ENCODE measurements around the gene CEACAM5. TPM values are rescaled to one million over a fixed set of nuclear protein-coding genes. Genes with fewer than 3 reads are reported as not detected.

CEACAM5 gene
- polyA plus RNA-seq, 3 donors = not detected

- no peaks in the 10 kb centered on the region for H3K79me2 ChIP-seq (ENCODE audit: insufficient read depth, low read length)
- no peak overlapping the region for H3K4me3 ChIP-seq (replicated peaks in 1 of 3; ENCODE audit: low read depth in 2 of 3, low read length in 3 of 3)
- H3K36me3 ChIP-seq (replicated peaks in 1 of 2; ENCODE audit: control insufficient read depth in 1 of 2, insufficient read depth in 2 of 2, low read length in 2 of 2) = no peaks in the 10 kb centered on the region
- Mint-ChIP-seq H3K9me3 (peaks cover 0 to 16% (median 12%) of the 10 kb centered on the region in 7 donors), H3K4me3 (no peak overlapping the region), H3K27me3 (ENCODE audit: low read depth in 3 of 3) (peaks cover 11 to 53% (median 17%) of the 10 kb centered on the region in 3 donors), H3K4me1 (peaks cover 3% of the 10 kb centered on the region), H3K27ac (no peak overlapping the region), H3K36me3 (no peaks in the 10 kb centered on the region)
- intact Hi-C loops (cut with micrococcal nuclease) = no loop called here
- no peaks in the 10 kb centered on the region for H3K4me1 ChIP-seq (ENCODE audit: control insufficient read depth in 1 of 2, insufficient read depth in 2 of 2, low read length in 2 of 2)
- no peak for TF ChIP-seq CTCF (IDR thresholded peaks at IDR 0.05)
- peaks cover 0 to 19% of the 10 kb centered on the region in 2 donors for H3K27me3 ChIP-seq (ENCODE audit: control insufficient read depth in 2 of 2, insufficient read depth in 2 of 2, low read length in 2 of 2)
- H4K20me1 ChIP-seq (ENCODE audit: insufficient read depth, low read length) = no peaks in the 10 kb centered on the region
- no peak overlapping the region for H3K4me2 ChIP-seq (replicated peaks; ENCODE audit: extremely low read depth, low read length, poor library complexity, severe bottlenecking)
- no peak overlapping the region for H3K27ac ChIP-seq (ENCODE audit: low read depth in 1 of 2, low read length in 2 of 2)
- DNase-seq = no peak
- WGBS (ENCODE audit: insufficient coverage) = 100% methylated on average over 1 of the region's 4 CpGs
- H2AFZ ChIP-seq (ENCODE audit: insufficient read depth, low read depth, low read length, poor library complexity, severe bottlenecking) = no peak overlapping the region
- H3K9ac ChIP-seq (ENCODE audit: insufficient read depth, low read length, poor library complexity, severe bottlenecking) = no peak overlapping the region
- peaks cover 0 to 7% of the 10 kb centered on the region in 2 donors for H3K9me3 ChIP-seq (replicated peaks in 1 of 2; ENCODE audit: control insufficient read depth in 1 of 2, insufficient read depth in 1 of 2, low read length in 2 of 2)
Measured at GRCh38 chr19:41688687-41689086, 19.7 kb upstream of the CEACAM5 start.

GRCh38 chr19:41689993-41690800, 18.2 kb upstream of the CEACAM5 start:
- peaks cover 0 to 14% of the 10 kb centered on the region in 2 donors for H3K27me3 ChIP-seq (ENCODE audit: control insufficient read depth in 2 of 2, insufficient read depth in 2 of 2, low read length in 2 of 2)
- no peaks in the 10 kb centered on the region for H3K36me3 Mint-ChIP-seq
- H3K27me3 Mint-ChIP-seq (ENCODE audit: low read depth in 3 of 3) = peaks cover 19 to 53% (median 20%) of the 10 kb centered on the region in 3 donors

More at GRCh38 chr19:41689993-41690800, 18.2 kb upstream of the CEACAM5 start:
- Mint-ChIP-seq H3K9me3 (peaks cover 0 to 17% (median 12%) of the 10 kb centered on the region in 7 donors), H3K27ac (no peak overlapping the region), H3K4me1 (peaks cover 3% of the 10 kb centered on the region), H3K4me3 (no peak overlapping the region)
- Histone ChIP-seq H2AFZ (ENCODE audit: insufficient read depth, low read depth, low read length, poor library complexity, severe bottlenecking) (no peak overlapping the region), H3K27ac (ENCODE audit: low read depth in 1 of 2, low read length in 2 of 2) (no peak overlapping the region), H3K9ac (ENCODE audit: insufficient read depth, low read length, poor library complexity, severe bottlenecking) (no peak overlapping the region), H3K4me3 (replicated peaks in 1 of 3; ENCODE audit: low read depth in 2 of 3, low read length in 3 of 3) (no peak overlapping the region), H3K4me2 (replicated peaks; ENCODE audit: extremely low read depth, low read length, poor library complexity, severe bottlenecking) (no peak overlapping the region), H3K79me2 (ENCODE audit: insufficient read depth, low read length) (no peaks in the 10 kb centered on the region), H3K36me3 (replicated peaks in 1 of 2; ENCODE audit: control insufficient read depth in 1 of 2, insufficient read depth in 2 of 2, low read length in 2 of 2) (no peaks in the 10 kb centered on the region), H3K9me3 (replicated peaks in 1 of 2; ENCODE audit: control insufficient read depth in 1 of 2, insufficient read depth in 1 of 2, low read length in 2 of 2) (peaks cover 0 to 7% of the 10 kb centered on the region in 2 donors), H3K4me1 (ENCODE audit: control insufficient read depth in 1 of 2, insufficient read depth in 2 of 2, low read length in 2 of 2) (no peaks in the 10 kb centered on the region), H4K20me1 (ENCODE audit: insufficient read depth, low read length) (no peaks in the 10 kb centered on the region)
- intact Hi-C loops (cut with micrococcal nuclease) = no loop called here
- DNase-seq = no peak
- no peak for TF ChIP-seq CTCF (IDR thresholded peaks at IDR 0.05)
- WGBS (ENCODE audit: insufficient coverage) = 82% methylated on average over 3 of the region's 4 CpGs
